Gastrocnemius medialis (tissue), 4 donors: Measurements from ENCODE around the gene PARS2.
A peak's percentile ranks its signal among the peaks of the same experiment; 100 is the strongest.

Source experiments
- CTCF ChIP-seq, 5 experiments: fragments of 450-650 bp in 3 of 5; fragments of 200-600 bp in 2 of 5; sonication (generic) in 2 of 5; IDR thresholded peaks in 4 of 5; conservative IDR thresholded peaks in 1 of 5; 1 replicate in 4 of 5; 2 replicates in 1 of 5; pipeline ENCODE4 v1.5.1; 2016 to 2019; ENCODE audit warnings: antibody characterized with exemption in 5 of 5, mild to moderate bottlenecking in 3 of 5, moderate library complexity in 3 of 5
- POLR2A ChIP-seq, 2 donors: fragments of 450-650 bp; IDR thresholded peaks; one replicate each; pipeline ENCODE4 v1.6.1; 2017; ENCODE audit warnings: antibody characterized with exemption in 2 of 2, mild to moderate bottlenecking in 2 of 2, moderate library complexity in 2 of 2

- TF ChIP-seq POLR2A (IDR thresholded peaks at IDR 0.05) (peak; percentile 77 to 79), CTCF (IDR thresholded peaks at IDR 0.05 in 4 of 5, conservative IDR thresholded peaks at IDR 0.05 in 1 of 5) (no peak)
Observed at GRCh38 chr1:54715493-54716298, 48.6 kb downstream of the PARS2 start, which contains the start of gene TTC4.
